HG03457 (cell line): ENCODE measurements around the gene CFAP410.
"Not testable (repeated sequence)": the region's sequence is repeated elsewhere in the genome, so short reads cannot be mapped to it uniquely, and the experiment has no call there.

Experiments
- ATAC-seq: cut with Tn5 transposase; IDR thresholded peaks from one replicate; pipeline ENCODE4 v1.9.1; 2021; ENCODE audit warnings: moderate number of reproducible peaks; ENCODE audit not compliant: unreplicated experiment

Gene CFAP410

GRCh38 chr21:44370027-44370735 is 31.0 kb upstream of the CFAP410 start:
- ATAC-seq = no peak

DNA sequence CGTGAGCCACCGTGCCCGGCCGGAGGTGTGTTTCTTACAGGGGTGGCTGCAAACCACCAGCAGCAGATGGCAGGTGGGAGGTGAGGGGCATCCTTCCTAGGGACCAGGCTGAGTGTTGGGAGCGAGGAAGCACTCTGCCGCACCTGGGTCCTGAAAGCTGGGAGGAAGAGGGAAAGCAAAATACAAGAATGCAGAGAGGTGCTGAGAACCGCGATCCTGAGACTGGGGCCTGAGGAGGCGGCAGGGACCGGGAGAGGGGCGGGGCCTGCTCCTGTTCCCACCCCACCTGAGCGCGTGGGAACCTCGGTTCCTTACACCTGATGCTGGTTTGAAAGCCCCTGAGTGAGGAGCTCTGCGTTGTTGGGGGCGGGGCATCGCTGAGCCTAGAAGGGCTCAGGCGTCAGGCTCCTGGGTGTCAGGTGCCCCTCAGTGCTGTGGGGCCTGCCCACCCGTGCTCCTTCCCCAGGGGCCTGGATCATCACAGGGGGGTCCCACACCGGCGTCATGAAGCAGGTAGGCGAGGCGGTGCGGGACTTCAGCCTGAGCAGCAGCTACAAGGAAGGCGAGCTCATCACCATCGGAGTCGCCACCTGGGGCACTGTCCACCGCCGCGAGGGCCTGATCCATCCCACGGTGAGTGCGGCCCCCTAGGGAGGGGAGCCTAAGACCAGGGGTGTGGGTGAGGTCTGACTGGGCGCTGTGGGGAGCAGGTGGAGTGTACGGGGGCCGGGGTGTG is 29.7 kb upstream of the CFAP410 start:
- ATAC-seq = no peak

DNA sequence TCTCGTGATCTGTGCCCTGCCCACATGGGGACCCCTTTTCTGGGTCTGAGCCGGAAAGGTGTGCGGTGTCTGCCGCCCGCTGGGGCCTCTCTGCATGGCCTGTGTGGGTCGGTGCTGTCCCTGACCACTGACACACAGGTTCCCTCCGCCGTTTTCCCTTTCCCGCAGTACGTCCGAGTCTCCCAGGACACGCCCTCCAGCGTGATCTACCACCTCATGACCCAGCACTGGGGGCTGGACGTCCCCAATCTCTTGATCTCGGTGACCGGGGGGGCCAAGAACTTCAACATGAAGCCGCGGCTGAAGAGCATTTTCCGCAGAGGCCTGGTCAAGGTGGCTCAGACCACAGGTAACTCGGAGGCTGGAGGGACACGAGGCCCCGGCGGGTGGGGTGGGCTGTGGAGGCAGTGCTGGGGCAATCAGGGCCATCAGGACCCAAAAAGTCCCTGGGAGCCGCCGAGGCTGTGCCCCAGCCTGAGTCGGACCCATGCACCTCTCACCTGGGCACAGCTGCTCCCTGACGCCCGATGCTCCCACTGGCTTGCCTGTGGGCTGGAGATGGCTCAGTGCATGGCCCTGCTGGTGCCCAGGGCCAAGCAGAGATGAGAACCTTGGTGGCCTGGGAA is 27.5 kb upstream of the CFAP410 start:
- ATAC-seq = no peak

- no peak for ATAC-seq
Measured at GRCh38 chr21:44365967-44366585, 26.9 kb upstream of the CFAP410 start.

DNA sequence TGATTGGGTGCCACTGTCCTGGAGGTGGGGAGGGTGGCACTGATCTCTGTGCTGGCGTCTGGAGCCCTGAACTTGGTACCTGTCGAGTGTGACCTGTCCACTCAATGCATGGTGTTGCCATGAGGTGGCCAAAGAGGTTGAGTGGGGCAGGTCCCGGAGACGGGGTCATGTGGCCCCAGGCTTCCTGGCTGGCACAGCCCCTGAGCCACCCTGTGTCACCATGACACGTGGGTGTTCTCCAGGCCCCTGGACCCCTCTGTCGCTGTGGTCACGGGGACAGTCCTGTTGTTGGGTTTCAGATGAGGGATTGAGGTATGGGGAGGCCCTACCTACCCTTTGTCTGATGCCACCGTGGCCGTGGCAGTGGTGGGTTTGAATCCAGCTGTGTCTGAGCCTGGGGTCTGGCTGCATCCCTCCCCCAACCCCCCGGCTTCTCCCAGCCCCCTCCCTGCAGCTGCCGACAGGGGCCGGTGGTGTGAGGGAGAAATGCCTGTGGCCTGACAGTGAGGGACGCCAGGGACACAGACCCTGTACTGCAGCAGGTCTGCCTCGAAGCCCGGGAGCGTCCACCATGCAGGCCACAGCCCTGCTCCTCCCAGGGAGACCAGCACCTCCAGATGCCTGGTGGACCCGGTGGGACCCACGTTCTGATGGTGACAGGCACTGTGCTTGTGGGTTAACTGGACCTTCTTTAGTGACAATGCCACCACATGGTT is 26.2 kb upstream of the CFAP410 start:
- no peak for ATAC-seq

DNA sequence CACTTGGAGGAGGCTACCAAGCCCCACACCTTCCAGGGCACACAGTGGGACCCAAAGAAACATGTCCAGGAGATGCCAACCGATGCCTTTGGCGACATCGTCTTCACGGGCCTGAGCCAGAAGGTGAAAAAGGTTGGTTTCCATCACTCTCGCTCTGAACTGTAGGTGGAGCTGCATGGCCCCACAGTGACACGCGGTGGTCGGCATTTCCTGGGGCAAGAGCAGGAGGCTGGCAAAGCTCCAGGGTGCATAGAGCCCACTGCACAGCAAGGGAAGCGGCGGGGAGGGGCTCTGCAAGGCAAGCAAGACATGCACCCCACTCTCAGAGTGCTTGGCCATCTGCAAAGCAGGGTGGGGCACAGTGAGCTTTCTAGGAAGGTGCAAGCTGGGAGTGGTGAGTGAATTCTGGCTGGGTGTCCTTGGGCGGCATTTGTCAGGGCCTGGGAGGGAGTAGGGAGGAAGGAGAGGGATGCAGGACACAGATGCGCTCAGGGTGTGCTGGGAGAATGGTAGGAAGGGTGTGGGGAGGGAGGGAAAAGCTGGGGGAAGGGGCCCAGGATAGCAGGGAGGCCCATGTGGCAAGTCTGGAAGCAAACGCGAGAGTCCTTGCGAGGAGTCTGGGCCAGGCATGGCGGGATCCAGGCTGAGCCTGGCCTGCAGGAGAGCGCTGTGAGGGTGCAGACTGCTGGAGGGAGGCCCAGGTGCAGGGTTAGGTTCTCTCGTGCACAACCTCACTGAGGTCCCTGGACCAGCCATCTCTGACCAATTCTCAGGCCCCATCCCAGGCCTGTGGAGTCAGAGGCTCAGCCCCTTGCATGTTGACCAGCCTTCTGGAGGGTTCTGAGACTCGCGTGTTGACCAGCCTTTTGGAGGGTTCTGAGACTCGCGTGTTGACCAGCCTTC is 25.2 kb upstream of the CFAP410 start:
- ATAC-seq = no peak

GRCh38 chr21:44363278-44363677 is 24.1 kb upstream of the CFAP410 start:
- no peak for ATAC-seq

- ATAC-seq = not testable (repeated sequence)
Measured at GRCh38 chr21:44361903-44362302, 22.7 kb upstream of the CFAP410 start.

- ATAC-seq = no peak
Measured at GRCh38 chr21:44360159-44360558, 21.0 kb upstream of the CFAP410 start.

DNA sequence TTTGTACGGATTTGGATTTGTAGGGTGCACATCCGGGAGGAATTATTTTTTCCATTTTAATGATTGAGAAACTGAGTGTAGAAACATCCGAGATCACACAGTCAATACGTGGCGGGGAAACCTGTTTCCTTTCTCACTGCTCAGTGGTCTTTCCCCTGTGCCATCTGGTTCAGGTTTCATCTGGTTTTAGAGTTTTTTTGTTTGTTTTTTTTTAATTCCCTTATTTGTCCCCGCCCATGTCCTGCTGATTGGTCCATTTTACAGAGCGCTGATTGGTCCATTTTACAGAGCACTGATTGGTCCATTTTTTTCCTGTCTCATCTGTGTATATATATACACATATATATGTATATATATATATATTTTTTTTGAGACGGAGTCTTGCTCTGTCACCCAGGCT is 20.2 kb upstream of the CFAP410 start:
- no peak for ATAC-seq

- ATAC-seq = no peak
Measured at GRCh38 chr21:44357064-44357837, 18.1 kb upstream of the CFAP410 start.

DNA sequence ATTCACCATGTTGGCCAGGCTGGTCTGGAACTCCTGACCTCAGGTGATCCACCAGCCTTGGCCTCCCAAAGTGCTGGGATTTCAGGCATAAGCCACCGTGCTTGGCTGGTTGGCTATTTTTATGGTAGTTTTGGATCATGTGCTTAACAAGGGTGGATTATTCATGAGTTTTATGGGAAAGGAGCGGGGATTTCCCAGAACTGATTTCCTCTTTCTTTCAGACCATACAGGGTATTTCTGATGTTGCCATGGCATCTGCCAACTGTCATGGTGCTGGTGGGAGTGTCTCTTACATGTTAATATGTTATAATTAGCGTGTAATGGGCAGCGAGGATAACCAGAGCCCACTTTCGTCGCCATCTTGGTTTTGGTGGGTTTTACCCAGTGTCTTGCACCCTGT is 17.4 kb upstream of the CFAP410 start:
- no peak for ATAC-seq

DNA sequence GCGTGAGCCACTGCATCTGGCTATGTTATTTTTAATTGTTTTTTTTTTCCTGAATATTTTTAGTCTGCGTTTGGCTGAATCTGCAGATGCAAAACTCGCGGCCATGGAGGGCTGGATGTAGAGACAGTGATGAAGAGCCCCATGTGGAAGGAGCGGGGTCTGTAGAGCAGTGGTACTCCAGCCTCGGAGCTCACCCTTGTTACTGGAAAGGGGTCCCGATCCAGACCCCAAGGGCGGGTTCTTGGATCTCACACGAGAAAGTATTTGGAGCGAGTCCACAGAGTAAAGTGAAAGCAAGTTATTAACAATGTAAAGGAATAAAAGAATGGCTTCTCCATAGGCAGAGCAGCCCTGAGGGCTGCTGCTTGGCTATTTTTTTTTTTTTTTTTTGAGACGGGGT is 17.0 kb upstream of the CFAP410 start:
- no peak for ATAC-seq

GRCh38 chr21:44354775-44355771 is 15.9 kb upstream of the CFAP410 start:
- no peak for ATAC-seq

DNA sequence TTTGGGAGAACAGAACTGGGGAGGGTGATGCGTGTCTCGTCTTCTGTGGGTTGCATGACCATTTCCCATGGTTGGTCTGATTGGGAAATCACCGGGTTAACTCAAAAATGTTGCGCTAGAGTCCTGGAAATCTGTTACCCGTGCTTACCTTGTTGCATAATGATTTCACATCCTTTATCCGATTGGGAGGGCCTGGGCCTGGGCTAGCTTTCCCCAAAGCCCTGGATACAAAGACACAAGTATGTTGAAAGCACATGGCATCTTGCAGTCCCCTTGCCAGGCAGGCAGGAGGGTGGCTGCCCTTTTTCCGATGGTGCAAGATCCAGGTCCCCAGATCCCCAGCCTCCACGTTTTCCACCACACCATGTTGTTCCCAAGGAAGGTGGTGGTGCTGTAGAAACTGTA is 14.8 kb upstream of the CFAP410 start:
- no peak for ATAC-seq

- ATAC-seq = no peak
Measured at GRCh38 chr21:44353191-44353970, 14.2 kb upstream of the CFAP410 start, which contains the start of gene TRPM2. TSS of gene TRPM2 (plus strand) at chr21:44353621. CDS start at chr21:44353701, 80 bp downstream.

DNA sequence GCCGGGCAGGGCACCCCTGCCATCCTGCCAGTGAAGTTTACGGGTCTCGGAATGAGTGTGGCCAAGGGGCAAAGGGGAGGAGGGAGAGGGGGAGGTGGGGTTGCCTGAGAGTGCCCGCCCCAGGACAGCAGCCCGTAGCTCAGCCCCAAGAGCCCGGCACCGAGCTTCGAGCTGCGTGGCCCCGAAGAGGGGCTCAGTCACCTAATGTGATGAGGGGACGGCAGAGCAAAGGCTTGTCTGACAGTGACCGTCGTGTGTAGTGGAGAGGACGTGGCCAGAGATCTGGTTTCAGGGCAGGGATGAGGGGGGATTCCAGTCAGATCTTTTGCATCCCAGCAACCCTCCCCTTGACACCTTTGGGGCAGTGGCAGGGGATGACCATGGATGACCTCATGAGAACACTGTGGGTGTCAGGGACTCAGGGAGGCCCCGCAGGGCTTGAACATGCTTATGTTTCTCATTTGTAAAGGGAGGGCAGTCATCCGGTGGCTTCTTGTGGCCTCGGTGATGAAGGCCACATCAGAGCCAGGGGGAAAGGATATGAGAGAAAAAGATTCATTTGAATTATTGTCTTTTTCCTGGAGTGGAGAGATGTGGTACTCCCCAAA is 13.2 kb upstream of the CFAP410 start:
- ATAC-seq = no peak
